ENCODE measurements around the gene CCDC57. TPM values are rescaled to one million over a fixed set of nuclear protein-coding genes. Genes with fewer than 3 reads are reported as not detected.

The CCDC57 gene
- total and polyA plus RNA-seq, 2 experiments from 2014 or later, result 10.6 to 15.3 TPM

GRCh38 chr17:82118815-82119380 is 93.7 kb downstream of the CCDC57 start:
- peaks cover 6% of the 10 kb centered on the region for H3K4me1 ChIP-seq (ENCODE audit: insufficient read depth)
- no peaks in the 10 kb centered on the region for H3K79me2 ChIP-seq (ENCODE audit: insufficient read depth)
- no peaks in the 10 kb centered on the region for H3K36me3 ChIP-seq (ENCODE audit: low read depth)
- H3K4me2 ChIP-seq (ENCODE audit: unreplicated experiment), result no peak overlapping the region
- H3K9me3 ChIP-seq (ENCODE audit: low read depth), result no peaks in the 10 kb centered on the region
- H2AFZ ChIP-seq, result no peak overlapping the region
- H3F3A ChIP-seq (ENCODE audit: insufficient read depth), result peaks cover 5% of the 10 kb centered on the region; the same call in 1 of the 2 replicates
- in situ Hi-C loops (cut with MboI), result no loop called here
- TF ChIP-seq EZH2phosphoT487 (IDR thresholded peaks at IDR 0.05; ENCODE audit: insufficient read depth, low read depth) (no peak), EZH2 (IDR thresholded peaks at IDR 0.05; ENCODE audit: insufficient read depth, poor library complexity, severe bottlenecking) (no peak)
- no peaks in the 10 kb centered on the region for H3K9me2 ChIP-seq (ENCODE audit: insufficient read depth)
- no peaks in the 10 kb centered on the region for H3K27me3 ChIP-seq (replicated peaks; ENCODE audit: insufficient read depth)
- WGBS, 2 experiments (ENCODE audit: low coverage in 1 of 2, low lambda C conversion rate in 2 of 2, missing lambda C conversion rate in 2 of 2), result 91 to 95% methylated on average over 11 to 12 of the region's 12 CpGs
- H4K20me1 ChIP-seq (ENCODE audit: insufficient read depth), result no peaks in the 10 kb centered on the region
- H3K4me3 ChIP-seq, result no peak overlapping the region
- H3K27ac ChIP-seq, result no peak overlapping the region
- no peak for DNase-seq
- H3K9ac ChIP-seq, result no peak overlapping the region

- in situ Hi-C loops (cut with MboI), result no loop called here
- Histone ChIP-seq H3K27ac (no peak overlapping the region), H3K4me2 (ENCODE audit: unreplicated experiment) (no peak overlapping the region)
Observed at GRCh38 chr17:82118168-82118814, 94.4 kb downstream of the CCDC57 start.

DNA sequence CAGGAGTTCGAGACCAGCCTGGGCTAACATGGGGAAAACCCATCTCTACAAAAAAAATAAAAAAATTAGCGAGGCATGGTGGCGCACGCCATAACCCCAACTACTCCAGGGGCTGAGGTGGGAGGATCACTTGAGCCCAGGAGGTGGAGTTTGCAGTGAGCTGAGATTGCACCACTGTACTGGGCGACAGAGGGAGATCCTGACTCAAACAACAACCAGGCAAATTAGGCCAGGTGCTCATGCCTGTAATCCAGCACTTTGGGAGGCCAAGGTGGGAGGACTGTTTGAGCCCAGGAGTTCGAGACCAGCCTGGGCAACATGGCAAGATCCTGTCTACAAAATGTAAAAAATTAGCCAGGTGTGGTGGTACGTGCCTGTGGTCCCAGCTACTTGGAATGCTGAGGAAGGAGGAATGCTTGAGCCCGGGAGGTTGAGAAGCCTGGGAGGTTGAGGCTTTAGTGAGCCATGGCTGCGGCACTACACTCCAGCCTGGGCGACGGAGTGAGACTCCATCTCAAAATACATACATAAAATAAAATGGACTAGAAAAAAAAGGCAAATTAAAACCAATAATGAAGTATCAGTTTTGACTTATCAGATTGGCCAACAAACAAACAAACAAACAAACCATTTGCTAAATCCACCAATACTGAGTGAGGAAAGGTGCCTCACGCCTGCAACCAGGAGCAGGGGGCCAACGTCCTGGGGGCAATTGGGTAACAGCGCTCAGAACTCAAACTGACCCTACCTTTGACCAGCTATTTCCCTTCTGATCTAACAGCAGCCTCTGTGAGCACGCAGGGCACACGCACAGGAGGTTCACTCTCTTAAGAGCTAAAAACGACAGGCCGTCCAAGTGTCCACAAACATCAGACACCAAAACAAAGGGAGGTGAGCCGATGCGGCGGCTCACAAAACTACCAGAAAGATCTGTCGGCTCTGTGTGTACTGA is 95.2 kb downstream of the CCDC57 start:
- Histone ChIP-seq H3K4me3 (no peak overlapping the region), H3K4me1 (ENCODE audit: insufficient read depth) (peaks cover 6% of the 10 kb centered on the region), H3K36me3 (ENCODE audit: low read depth) (no peaks in the 10 kb centered on the region), H3K27ac (no peak overlapping the region), H3K9me3 (ENCODE audit: low read depth) (no peaks in the 10 kb centered on the region), H4K20me1 (ENCODE audit: insufficient read depth) (no peaks in the 10 kb centered on the region), H3K9ac (no peak overlapping the region), H3K27me3 (replicated peaks; ENCODE audit: insufficient read depth) (no peaks in the 10 kb centered on the region), H2AFZ (no peak overlapping the region), H3K79me2 (ENCODE audit: insufficient read depth) (no peaks in the 10 kb centered on the region), H3K4me2 (ENCODE audit: unreplicated experiment) (no peak overlapping the region), H3K9me2 (ENCODE audit: insufficient read depth) (no peaks in the 10 kb centered on the region), H3F3A (ENCODE audit: insufficient read depth) (peaks cover 5% of the 10 kb centered on the region; the same call in 1 of the 2 replicates)
- 94 to 95% methylated on average over 22 of the region's 22 CpGs for WGBS, 2 experiments (ENCODE audit: low coverage in 1 of 2, low lambda C conversion rate in 2 of 2, missing lambda C conversion rate in 2 of 2)
- no peak for DNase-seq
- TF ChIP-seq EZH2phosphoT487 (IDR thresholded peaks at IDR 0.05; ENCODE audit: insufficient read depth, low read depth) (no peak), EZH2 (IDR thresholded peaks at IDR 0.05; ENCODE audit: insufficient read depth, poor library complexity, severe bottlenecking) (no peak)
- in situ Hi-C loops (cut with MboI), result no loop called here

More at GRCh38 chr17:82118168-82118814, 94.4 kb downstream of the CCDC57 start:
- no peaks in the 10 kb centered on the region for H3K36me3 ChIP-seq (ENCODE audit: low read depth)
- H3K9me2 ChIP-seq (ENCODE audit: insufficient read depth), result no peaks in the 10 kb centered on the region
- no peak overlapping the region for H2AFZ ChIP-seq
- no peak overlapping the region for H3K4me3 ChIP-seq
- TF ChIP-seq EZH2 (IDR thresholded peaks at IDR 0.05; ENCODE audit: insufficient read depth, poor library complexity, severe bottlenecking) (no peak), EZH2phosphoT487 (IDR thresholded peaks at IDR 0.05; ENCODE audit: insufficient read depth, low read depth) (no peak)
- H3K9me3 ChIP-seq (ENCODE audit: low read depth), result no peaks in the 10 kb centered on the region
- H3K79me2 ChIP-seq (ENCODE audit: insufficient read depth), result no peaks in the 10 kb centered on the region
- DNase-seq, result no peak
- WGBS, 2 experiments (ENCODE audit: low coverage in 1 of 2, low lambda C conversion rate in 2 of 2, missing lambda C conversion rate in 2 of 2), result 93% methylated on average over 17 to 18 of the region's 18 CpGs
- peaks cover 6% of the 10 kb centered on the region for H3K4me1 ChIP-seq (ENCODE audit: insufficient read depth)
- peaks cover 5% of the 10 kb centered on the region; the same call in 1 of the 2 replicates for H3F3A ChIP-seq (ENCODE audit: insufficient read depth)
- no peaks in the 10 kb centered on the region for H4K20me1 ChIP-seq (ENCODE audit: insufficient read depth)
- H3K27me3 ChIP-seq (replicated peaks; ENCODE audit: insufficient read depth), result no peaks in the 10 kb centered on the region
- no peak overlapping the region for H3K9ac ChIP-seq

DNA sequence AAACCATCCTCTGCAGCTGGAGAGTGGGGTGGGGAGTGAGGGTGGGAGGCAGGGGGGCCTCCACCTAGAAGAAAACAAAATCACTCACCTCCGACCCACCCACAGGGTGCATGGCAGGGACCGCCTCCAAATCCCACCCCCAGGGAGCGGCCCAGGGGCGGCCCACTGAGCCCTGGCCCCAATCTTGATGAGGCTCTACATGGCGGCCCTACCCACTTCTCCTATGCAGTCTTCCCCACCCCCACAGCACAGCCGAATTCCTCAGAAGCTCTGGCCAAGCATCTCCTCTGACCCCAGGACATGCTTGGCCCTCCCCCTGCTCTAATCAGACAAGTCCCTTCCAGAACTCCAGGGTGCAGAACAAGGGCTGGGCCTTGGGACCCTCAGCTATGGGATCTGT is 96.4 kb downstream of the CCDC57 start:
- H3K27me3 ChIP-seq (replicated peaks; ENCODE audit: insufficient read depth), result no peaks in the 10 kb centered on the region
- no peak for DNase-seq
- H3F3A ChIP-seq (ENCODE audit: insufficient read depth), result peaks cover 5% of the 10 kb centered on the region; the same call in 1 of the 2 replicates
- no peak overlapping the region for H3K4me3 ChIP-seq
- in situ Hi-C loops (cut with MboI), result no loop called here
- H3K9me3 ChIP-seq (ENCODE audit: low read depth), result no peaks in the 10 kb centered on the region
- no peaks in the 10 kb centered on the region for H3K9me2 ChIP-seq (ENCODE audit: insufficient read depth)
- WGBS, 2 experiments (ENCODE audit: low coverage in 1 of 2, low lambda C conversion rate in 2 of 2, missing lambda C conversion rate in 2 of 2), result 78 to 82% methylated on average over 5 to 6 of the region's 6 CpGs
- H3K27ac ChIP-seq, result no peak overlapping the region
- H3K79me2 ChIP-seq (ENCODE audit: insufficient read depth), result no peaks in the 10 kb centered on the region
- H3K36me3 ChIP-seq (ENCODE audit: low read depth), result no peaks in the 10 kb centered on the region
- no peak overlapping the region for H2AFZ ChIP-seq
- H3K4me1 ChIP-seq (ENCODE audit: insufficient read depth), result peaks cover 6% of the 10 kb centered on the region
- no peak overlapping the region for H3K4me2 ChIP-seq (ENCODE audit: unreplicated experiment)
- no peaks in the 10 kb centered on the region for H4K20me1 ChIP-seq (ENCODE audit: insufficient read depth)
- H3K9ac ChIP-seq, result no peak overlapping the region
- TF ChIP-seq EZH2 (IDR thresholded peaks at IDR 0.05; ENCODE audit: insufficient read depth, poor library complexity, severe bottlenecking) (no peak), EZH2phosphoT487 (IDR thresholded peaks at IDR 0.05; ENCODE audit: insufficient read depth, low read depth) (no peak)
